Neural progenitor cell (in vitro differentiated cells): ENCODE measurements around the gene CFAP157. TPM values are rescaled to one million over a fixed set of nuclear protein-coding genes. Genes with fewer than 3 reads are reported as not detected.
A peak's percentile ranks its signal among the peaks of the same experiment; 100 is the strongest.

Experiments
- DNase-seq: peaks from one replicate; pipeline ENCODE4 v3.0.0-alpha.2; 2016; ENCODE audit warnings: low spot score
- H2AFZ ChIP-seq: fragments of 200-600 bp; sonication (generic); replicated peaks from 2 replicates; pipeline ENCODE4 v1.6.1; 2016; ENCODE audit warnings: antibody characterized with exemption
- H3F3A ChIP-seq: fragments of 200-600 bp; sonication (generic); 2 replicates; pipeline ENCODE4 v1.6.1; 2016; ENCODE audit warnings: antibody characterized with exemption, low read depth
- H3K27ac ChIP-seq: fragments of 200-600 bp; sonication (generic); 2 replicates; pipeline ENCODE4 v1.5.1; 2016; ENCODE audit warnings: mild to moderate bottlenecking
- H3K27me3 ChIP-seq: fragments of 200-600 bp; sonication (generic); 2 replicates; pipeline ENCODE4 v1.6.1; 2016; ENCODE audit warnings: mild to moderate bottlenecking, moderate library complexity
- H3K36me3 ChIP-seq: fragments of 200-600 bp; sonication (generic); 2 replicates; pipeline ENCODE4 v1.5.1; 2016
- H3K4me1 ChIP-seq: fragments of 200-600 bp; sonication (generic); 2 replicates; pipeline ENCODE4 v1.6.1; 2016; ENCODE audit warnings: mixed run types
- H3K4me2 ChIP-seq: fragments of 200-600 bp; sonication (generic); 2 replicates; pipeline ENCODE4 v1.6.1; 2016
- H3K4me3 ChIP-seq: fragments of 200-600 bp; sonication (generic); 2 replicates; pipeline ENCODE4 v1.5.1; 2016
- H3K79me2 ChIP-seq: fragments of 200-600 bp; sonication (generic); 2 replicates; pipeline ENCODE4 v1.6.1; 2016; ENCODE audit warnings: low read depth
- H3K9ac ChIP-seq: fragments of 200-600 bp; sonication (generic); 2 replicates; pipeline ENCODE4 v1.6.1; 2016
- H3K9me3 ChIP-seq: fragments of 200-600 bp; sonication (generic); 2 replicates; pipeline ENCODE4 v1.5.1; 2016; ENCODE audit warnings: low read depth
- H4K20me1 ChIP-seq: fragments of 200-600 bp; sonication (generic); 2 replicates; pipeline ENCODE4 v1.6.1; 2016; ENCODE audit warnings: low read depth
- H3K27ac Mint-ChIP-seq: 3 replicates; pipeline ENCODE4 v1.8.0; 2021; ENCODE audit warnings: mixed read lengths
- H3K27me3 Mint-ChIP-seq: 2 replicates; pipeline ENCODE4 v1.8.0; 2022; ENCODE audit warnings: low read depth, mild to moderate bottlenecking, inconsistent platforms, moderate library complexity, mixed read lengths; ENCODE audit not compliant: insufficient read depth
- H3K36me3 Mint-ChIP-seq: 3 replicates; pipeline ENCODE4 v1.8.0; 2021; ENCODE audit warnings: mixed read lengths
- H3K4me1 Mint-ChIP-seq: 3 replicates; pipeline ENCODE4 v1.8.0; 2021; ENCODE audit warnings: mixed read lengths
- H3K4me3 Mint-ChIP-seq: 3 replicates; pipeline ENCODE4 v1.8.0; 2021; ENCODE audit warnings: mild to moderate bottlenecking, moderate library complexity, mixed read lengths
- H3K9me3 Mint-ChIP-seq: 3 replicates; pipeline ENCODE4 v1.8.0; 2020; ENCODE audit warnings: mixed read lengths
- EZH2 ChIP-seq: fragments of 200-600 bp; sonication (generic); IDR thresholded peaks from 2 replicates; pipeline ENCODE4 v1.6.1; 2017; ENCODE audit warnings: antibody characterized with exemption, mild to moderate bottlenecking, moderate library complexity
- EZH2phosphoT487 ChIP-seq: fragments of 200-600 bp; sonication (generic); IDR thresholded peaks from 2 replicates; pipeline ENCODE4 v1.6.1; 2017; ENCODE audit warnings: antibody characterized with exemption
- total RNA-seq: library from RNA; depleted of rRNA; stranded (reverse); fragments of >200 nt; gene quantifications from 2 replicates; pipeline ENCODE4 v1.2.3, GENCODE V29; 2015; ENCODE audit warnings: low replicate concordance
- TF ChIP-seq, protein P1 (sequence below): fragments of 200-600 bp; sonication (generic); IDR thresholded peaks from 2 replicates; pipeline ENCODE4 v1.5.1; 2017; ENCODE audit warnings: antibody characterized with exemption, mild to moderate bottlenecking

Gene CFAP157
- total RNA-seq, 1 donor from 2014 or later = not detected

DNA sequence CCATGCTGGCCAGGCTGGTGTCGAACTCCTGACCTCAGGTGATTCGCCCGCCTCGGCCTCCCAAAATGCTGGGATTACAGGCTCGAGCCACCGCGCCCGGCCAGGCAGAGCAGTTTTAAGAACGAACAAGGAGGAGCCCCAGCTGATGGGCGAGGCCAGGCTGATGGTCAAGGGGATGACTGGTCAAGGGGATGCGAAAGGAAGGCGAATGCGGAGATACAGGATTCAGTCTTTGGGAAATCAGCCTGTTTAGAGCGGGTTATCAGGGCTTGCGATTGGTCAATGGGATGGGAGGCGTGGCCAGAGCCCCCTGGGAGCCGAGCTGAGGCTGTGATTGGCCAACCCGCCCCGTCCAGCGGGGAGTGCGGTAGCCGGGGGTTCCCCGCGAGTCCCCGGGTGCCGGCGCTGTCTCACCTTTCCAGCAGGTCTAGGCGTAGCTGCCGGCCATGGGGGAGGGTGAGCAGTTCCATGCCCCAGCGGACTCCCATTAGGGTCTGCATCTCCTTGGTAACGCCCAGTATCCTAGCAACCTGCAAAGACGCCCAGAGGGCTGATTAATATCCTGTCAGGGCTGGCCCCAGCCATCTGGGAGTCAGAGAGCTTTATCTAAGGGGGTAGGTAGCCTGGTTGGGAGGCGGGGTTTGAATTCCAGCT, 35.8 kb downstream of the CFAP157 start:
- Histone ChIP-seq H3K27me3 (peaks cover 19% of the 10 kb centered on the region), H3K27ac (no peak overlapping the region), H3K4me1 (no peaks in the 10 kb centered on the region), H3K4me2 (peak overlapping the region; percentile 89), H3K9ac (no peak overlapping the region), H3K79me2 (no peaks in the 10 kb centered on the region), H4K20me1 (peaks cover 9% of the 10 kb centered on the region), H3K4me3 (peak overlapping the region; percentile 55), H3K9me3 (no peaks in the 10 kb centered on the region), H3K36me3 (no peaks in the 10 kb centered on the region), H3F3A (peaks cover 12% of the 10 kb centered on the region), H2AFZ (peak overlapping the region; percentile 90)
- Mint-ChIP-seq H3K9me3 (no peaks in the 10 kb centered on the region), H3K36me3 (no peaks in the 10 kb centered on the region), H3K27ac (peak overlapping the region; percentile 42), H3K4me1 (peaks cover 26% of the 10 kb centered on the region), H3K4me3 (peak overlapping the region; percentile 90), H3K27me3 (peaks cover 9% of the 10 kb centered on the region)
- peak; percentile 90 for DNase-seq
- TF ChIP-seq, protein P1, sequence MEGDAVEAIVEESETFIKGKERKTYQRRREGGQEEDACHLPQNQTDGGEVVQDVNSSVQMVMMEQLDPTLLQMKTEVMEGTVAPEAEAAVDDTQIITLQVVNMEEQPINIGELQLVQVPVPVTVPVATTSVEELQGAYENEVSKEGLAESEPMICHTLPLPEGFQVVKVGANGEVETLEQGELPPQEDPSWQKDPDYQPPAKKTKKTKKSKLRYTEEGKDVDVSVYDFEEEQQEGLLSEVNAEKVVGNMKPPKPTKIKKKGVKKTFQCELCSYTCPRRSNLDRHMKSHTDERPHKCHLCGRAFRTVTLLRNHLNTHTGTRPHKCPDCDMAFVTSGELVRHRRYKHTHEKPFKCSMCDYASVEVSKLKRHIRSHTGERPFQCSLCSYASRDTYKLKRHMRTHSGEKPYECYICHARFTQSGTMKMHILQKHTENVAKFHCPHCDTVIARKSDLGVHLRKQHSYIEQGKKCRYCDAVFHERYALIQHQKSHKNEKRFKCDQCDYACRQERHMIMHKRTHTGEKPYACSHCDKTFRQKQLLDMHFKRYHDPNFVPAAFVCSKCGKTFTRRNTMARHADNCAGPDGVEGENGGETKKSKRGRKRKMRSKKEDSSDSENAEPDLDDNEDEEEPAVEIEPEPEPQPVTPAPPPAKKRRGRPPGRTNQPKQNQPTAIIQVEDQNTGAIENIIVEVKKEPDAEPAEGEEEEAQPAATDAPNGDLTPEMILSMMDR = no peak
- TF ChIP-seq EZH2 (no peak), EZH2phosphoT487 (no peak)

DNA sequence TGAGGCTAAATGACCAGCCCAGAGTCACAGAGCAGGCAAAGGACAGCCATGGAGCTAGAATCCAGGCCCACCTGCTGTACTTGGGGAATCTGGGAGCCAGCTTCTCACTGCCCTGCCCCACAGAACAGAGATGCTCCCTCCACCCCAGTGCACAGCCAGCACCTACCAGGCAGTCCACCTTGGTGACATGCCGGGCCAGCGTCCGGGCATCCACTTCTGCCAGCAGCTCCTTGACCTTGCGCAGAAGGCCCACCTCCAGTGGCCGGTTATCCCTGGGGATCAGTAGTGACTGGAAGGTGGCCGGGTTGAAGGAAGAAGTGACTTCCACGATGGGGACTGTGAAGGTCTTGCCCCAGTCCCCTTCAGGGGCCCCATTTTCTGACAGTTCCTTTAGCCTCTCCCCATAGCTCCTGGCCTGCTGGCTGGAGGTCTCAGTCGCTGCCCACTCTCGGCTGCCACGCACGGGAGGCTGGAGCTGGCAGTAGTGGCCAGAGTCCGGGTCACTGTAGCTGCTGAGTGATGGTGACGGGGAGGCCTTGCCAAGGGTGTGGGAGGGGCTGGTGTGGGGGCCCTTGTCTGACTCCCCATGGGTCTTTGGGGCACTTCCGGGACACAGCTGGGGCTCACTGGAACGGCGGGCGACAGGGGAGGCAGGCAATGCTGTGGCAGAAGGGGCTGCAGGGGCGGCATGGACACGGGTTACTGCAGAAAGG, 37.8 kb downstream of the CFAP157 start:
- peaks cover 26% of the 10 kb centered on the region for H3K4me1 Mint-ChIP-seq
- DNase-seq = no peak
- H4K20me1 ChIP-seq = peaks cover 9% of the 10 kb centered on the region
- peaks cover 11% of the 10 kb centered on the region for H3K27me3 Mint-ChIP-seq
- H3K36me3 ChIP-seq = no peaks in the 10 kb centered on the region
- H3K27ac ChIP-seq = no peak overlapping the region
- H3K36me3 Mint-ChIP-seq = no peaks in the 10 kb centered on the region
- no peak overlapping the region for H3K4me3 Mint-ChIP-seq
- H3K27ac Mint-ChIP-seq = no peak overlapping the region
- H3K4me3 ChIP-seq = no peak overlapping the region
- no peak overlapping the region for H3K9ac ChIP-seq
- no peaks in the 10 kb centered on the region for H3K4me1 ChIP-seq
- TF ChIP-seq, protein P1 = no peak
- no peak for TF ChIP-seq EZH2
- no peak for TF ChIP-seq EZH2phosphoT487
- H3K79me2 ChIP-seq = no peaks in the 10 kb centered on the region
- peaks cover 12% of the 10 kb centered on the region for H3F3A ChIP-seq
- no peaks in the 10 kb centered on the region for H3K9me3 ChIP-seq
- H3K4me2 ChIP-seq = no peak overlapping the region
- no peaks in the 10 kb centered on the region for H3K9me3 Mint-ChIP-seq
- no peak overlapping the region for H2AFZ ChIP-seq
- peaks cover 19% of the 10 kb centered on the region for H3K27me3 ChIP-seq

DNA sequence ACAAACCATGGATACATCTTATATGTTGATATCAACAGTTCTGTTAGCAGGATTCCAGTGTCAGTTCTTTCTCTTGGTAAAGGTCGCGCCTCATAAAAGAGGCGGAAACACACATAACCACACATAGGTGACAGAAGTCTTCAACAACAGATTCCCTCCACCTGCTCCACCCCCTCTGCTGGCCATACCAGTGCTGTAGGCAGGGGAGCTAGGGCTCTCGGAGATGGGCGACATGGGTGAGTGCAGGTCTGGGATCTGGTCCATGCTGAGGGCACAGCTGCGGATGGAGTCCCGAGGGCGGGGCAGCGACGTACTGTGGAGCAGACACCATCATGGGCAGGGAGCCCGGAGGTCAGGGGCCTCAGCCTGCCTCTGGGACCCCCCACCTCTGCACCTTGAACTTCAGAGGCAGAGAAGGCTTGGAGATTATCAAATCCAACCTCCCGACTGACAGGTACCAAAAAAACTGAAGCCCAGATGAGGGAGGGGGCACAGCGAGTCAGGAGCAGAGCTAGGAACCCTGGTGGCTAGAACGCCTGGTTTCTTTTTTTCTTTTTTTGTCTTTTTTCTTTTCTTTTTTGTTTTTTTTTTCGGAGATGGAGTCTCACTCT, 40.3 kb downstream of the CFAP157 start:
- H3K27ac Mint-ChIP-seq = no peak overlapping the region
- Histone ChIP-seq H2AFZ (no peak overlapping the region), H3K4me1 (no peaks in the 10 kb centered on the region), H3K9me3 (no peaks in the 10 kb centered on the region), H3K4me2 (no peak overlapping the region), H3K79me2 (no peaks in the 10 kb centered on the region), H3K4me3 (no peak overlapping the region), H3F3A (peaks cover 12% of the 10 kb centered on the region), H3K9ac (no peak overlapping the region), H3K27me3 (peaks cover 6% of the 10 kb centered on the region), H3K36me3 (no peaks in the 10 kb centered on the region), H4K20me1 (peaks cover 25% of the 10 kb centered on the region), H3K27ac (no peak overlapping the region)
- TF ChIP-seq, protein P1 = no peak
- TF ChIP-seq EZH2 (no peak), EZH2phosphoT487 (no peak)
- peaks cover 10% of the 10 kb centered on the region for H3K27me3 Mint-ChIP-seq
- peaks cover 18% of the 10 kb centered on the region for H3K4me1 Mint-ChIP-seq
- no peak overlapping the region for H3K4me3 Mint-ChIP-seq
- no peaks in the 10 kb centered on the region for H3K9me3 Mint-ChIP-seq
- DNase-seq = no peak
- H3K36me3 Mint-ChIP-seq = no peaks in the 10 kb centered on the region
